ENCODE data around the gene CD8A.

CD8A gene

DNA sequence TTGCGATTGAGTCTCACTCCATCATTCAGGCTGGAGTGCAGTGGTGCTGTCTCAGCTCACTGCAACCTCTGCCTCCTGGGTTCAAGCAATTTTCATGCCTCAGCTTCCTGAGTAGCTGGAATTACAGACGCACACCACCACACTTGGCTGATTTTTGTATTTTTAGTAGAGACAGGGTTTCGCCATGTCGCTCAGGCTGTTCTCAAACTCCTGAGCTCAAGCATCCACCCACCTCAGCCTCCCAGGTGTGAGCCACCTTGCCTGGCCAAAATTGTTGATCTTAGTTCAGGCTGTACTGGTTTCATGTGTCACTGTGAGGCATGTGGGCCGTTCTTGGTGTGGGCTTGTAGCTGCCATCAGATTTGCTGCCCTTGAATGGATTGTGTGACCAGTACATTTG lies 18.1 kb downstream of the CD8A start:
- peaks cover 83% of the 10 kb centered on the region for H3K36me3 ChIP-seq (ENCODE audit: insufficient read depth, low read depth, low read length)
- H3K4me3 ChIP-seq (ENCODE audit: low read length) = no peak overlapping the region
- H3K27me3 ChIP-seq (ENCODE audit: insufficient read depth, low read length) = no peaks in the 10 kb centered on the region
- H3K27ac ChIP-seq (ENCODE audit: low read length) = no peak overlapping the region
- H3K9me3 ChIP-seq (ENCODE audit: insufficient read depth, low read depth, low read length) = no peaks in the 10 kb centered on the region
- no peak overlapping the region for H3K9ac ChIP-seq (ENCODE audit: low read depth, low read length)
- H3K4me1 ChIP-seq (ENCODE audit: insufficient read depth, low read length) = peaks cover 4% of the 10 kb centered on the region; the same call in 1 of the 2 replicates

- H3K27me3 ChIP-seq (ENCODE audit: insufficient read depth, low read length) = no peaks in the 10 kb centered on the region
- H3K4me1 ChIP-seq (ENCODE audit: insufficient read depth, low read length) = peaks cover 4% of the 10 kb centered on the region; the same call in 1 of the 2 replicates
- no peak overlapping the region for H3K27ac ChIP-seq (ENCODE audit: low read length)
- no peak overlapping the region for H3K4me3 ChIP-seq (ENCODE audit: low read length)
- H3K9ac ChIP-seq (ENCODE audit: low read depth, low read length) = no peak overlapping the region
- H3K36me3 ChIP-seq (ENCODE audit: insufficient read depth, low read depth, low read length) = peaks cover 88% of the 10 kb centered on the region
- no peaks in the 10 kb centered on the region for H3K9me3 ChIP-seq (ENCODE audit: insufficient read depth, low read depth, low read length)
Measured at GRCh38 chr2:86770816-86771301, 19.9 kb downstream of the CD8A start.

DNA sequence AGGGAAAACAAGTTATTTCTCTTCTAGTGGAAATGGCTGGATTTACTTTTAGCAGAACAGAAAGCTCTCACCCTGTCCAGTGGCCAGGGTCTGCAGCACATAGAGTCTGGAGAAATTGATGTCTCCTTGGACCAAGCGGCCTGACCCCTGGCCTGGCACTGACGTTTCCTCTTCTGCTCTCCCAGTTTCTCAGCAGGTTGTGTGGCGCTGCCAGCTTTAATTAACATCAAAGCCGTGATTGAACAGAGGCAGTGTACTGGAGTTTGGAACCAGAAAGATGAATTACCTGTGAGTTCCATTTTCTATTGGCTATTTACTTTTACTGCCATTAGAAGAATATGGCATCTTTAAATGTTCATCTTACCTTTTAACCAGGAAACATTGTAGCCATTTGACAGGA lies 20.9 kb downstream of the CD8A start:
- Histone ChIP-seq H3K9ac (ENCODE audit: low read depth, low read length) (no peak overlapping the region), H3K4me1 (ENCODE audit: insufficient read depth, low read length) (peaks cover 4% of the 10 kb centered on the region; the same call in 1 of the 2 replicates), H3K36me3 (ENCODE audit: insufficient read depth, low read depth, low read length) (peaks cover 86% of the 10 kb centered on the region), H3K9me3 (ENCODE audit: insufficient read depth, low read depth, low read length) (no peaks in the 10 kb centered on the region), H3K27ac (ENCODE audit: low read length) (no peak overlapping the region), H3K4me3 (ENCODE audit: low read length) (no peak overlapping the region), H3K27me3 (ENCODE audit: insufficient read depth, low read length) (no peaks in the 10 kb centered on the region)

GRCh38 chr2:86768189-86768949 lies 22.3 kb downstream of the CD8A start:
- no peaks in the 10 kb centered on the region for H3K27me3 ChIP-seq (ENCODE audit: insufficient read depth, low read length)
- peaks cover 72% of the 10 kb centered on the region for H3K36me3 ChIP-seq (ENCODE audit: insufficient read depth, low read depth, low read length)
- H3K27ac ChIP-seq (ENCODE audit: low read length) = no peak overlapping the region
- no peak overlapping the region for H3K9ac ChIP-seq (ENCODE audit: low read depth, low read length)
- H3K4me1 ChIP-seq (ENCODE audit: insufficient read depth, low read length) = no peaks in the 10 kb centered on the region
- H3K4me3 ChIP-seq (ENCODE audit: low read length) = no peak overlapping the region
- H3K9me3 ChIP-seq (ENCODE audit: insufficient read depth, low read depth, low read length) = no peaks in the 10 kb centered on the region

GRCh38 chr2:86765310-86765695 lies 25.4 kb downstream of the CD8A start:
- no peak overlapping the region for H3K27ac ChIP-seq (ENCODE audit: low read length)
- peaks cover 49% of the 10 kb centered on the region for H3K36me3 ChIP-seq (ENCODE audit: insufficient read depth, low read depth, low read length)
- H3K4me3 ChIP-seq (ENCODE audit: low read length) = no peak overlapping the region
- no peak overlapping the region for H3K9ac ChIP-seq (ENCODE audit: low read depth, low read length)
- no peaks in the 10 kb centered on the region for H3K9me3 ChIP-seq (ENCODE audit: insufficient read depth, low read depth, low read length)
- no peaks in the 10 kb centered on the region for H3K4me1 ChIP-seq (ENCODE audit: insufficient read depth, low read length)
- no peaks in the 10 kb centered on the region for H3K27me3 ChIP-seq (ENCODE audit: insufficient read depth, low read length)

GRCh38 chr2:86764661-86765309 lies 25.9 kb downstream of the CD8A start:
- no peaks in the 10 kb centered on the region for H3K9me3 ChIP-seq (ENCODE audit: insufficient read depth, low read depth, low read length)
- no peak overlapping the region for H3K4me3 ChIP-seq (ENCODE audit: low read length)
- H3K27me3 ChIP-seq (ENCODE audit: insufficient read depth, low read length) = no peaks in the 10 kb centered on the region
- peaks cover 46% of the 10 kb centered on the region for H3K36me3 ChIP-seq (ENCODE audit: insufficient read depth, low read depth, low read length)
- H3K9ac ChIP-seq (ENCODE audit: low read depth, low read length) = no peak overlapping the region
- no peak overlapping the region for H3K27ac ChIP-seq (ENCODE audit: low read length)
- H3K4me1 ChIP-seq (ENCODE audit: insufficient read depth, low read length) = no peaks in the 10 kb centered on the region

DNA sequence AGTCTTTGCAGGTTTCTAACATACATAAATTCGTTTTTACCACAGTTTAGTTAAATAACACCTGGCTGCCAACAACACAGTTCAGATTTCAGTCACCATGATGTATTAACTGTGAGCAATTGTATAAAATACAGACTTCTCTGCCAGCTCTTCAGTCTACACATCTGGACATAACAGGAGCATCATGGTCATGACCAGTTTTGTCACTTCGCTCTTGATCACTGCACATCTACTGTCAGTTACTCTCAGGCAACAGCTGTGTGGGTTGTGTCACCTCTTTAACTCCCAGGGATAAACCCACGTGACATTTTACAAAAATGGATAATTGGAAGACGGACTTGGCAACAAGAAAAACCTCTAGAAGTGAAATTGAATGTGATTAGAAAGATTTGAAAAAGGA lies 30.3 kb downstream of the CD8A start:
- Histone ChIP-seq H3K9me3 (ENCODE audit: insufficient read depth, low read depth, low read length) (no peaks in the 10 kb centered on the region), H3K36me3 (ENCODE audit: insufficient read depth, low read depth, low read length) (peaks cover 20% of the 10 kb centered on the region), H3K9ac (ENCODE audit: low read depth, low read length) (no peak overlapping the region), H3K27ac (ENCODE audit: low read length) (no peak overlapping the region), H3K4me1 (ENCODE audit: insufficient read depth, low read length) (no peaks in the 10 kb centered on the region), H3K27me3 (ENCODE audit: insufficient read depth, low read length) (no peaks in the 10 kb centered on the region), H3K4me3 (ENCODE audit: low read length) (no peak overlapping the region)

- H3K9me3 ChIP-seq (ENCODE audit: insufficient read depth, low read depth, low read length) = no peaks in the 10 kb centered on the region
- H3K4me1 ChIP-seq (ENCODE audit: insufficient read depth, low read length) = no peaks in the 10 kb centered on the region
- no peak overlapping the region for H3K27ac ChIP-seq (ENCODE audit: low read length)
- no peak overlapping the region for H3K9ac ChIP-seq (ENCODE audit: low read depth, low read length)
- H3K36me3 ChIP-seq (ENCODE audit: insufficient read depth, low read depth, low read length) = peaks cover 36% of the 10 kb centered on the region
- H3K27me3 ChIP-seq (ENCODE audit: insufficient read depth, low read length) = no peaks in the 10 kb centered on the region
- H3K4me3 ChIP-seq (ENCODE audit: low read length) = no peak overlapping the region
Measured at GRCh38 chr2:86758405-86758804, 32.3 kb downstream of the CD8A start.

- peaks cover 12% of the 10 kb centered on the region; the same call in 1 of the 2 replicates for H3K9me3 ChIP-seq (ENCODE audit: insufficient read depth, low read depth, low read length)
- H3K36me3 ChIP-seq (ENCODE audit: insufficient read depth, low read depth, low read length) = peaks cover 50% of the 10 kb centered on the region
- H3K4me1 ChIP-seq (ENCODE audit: insufficient read depth, low read length) = 0 out of 2 replicates have a peak, but pooled peaks cover 3% of the 10 kb centered on the region
- H3K27ac ChIP-seq (ENCODE audit: low read length) = no peak overlapping the region
- no peak overlapping the region for H3K9ac ChIP-seq (ENCODE audit: low read depth, low read length)
- H3K27me3 ChIP-seq (ENCODE audit: insufficient read depth, low read length) = no peaks in the 10 kb centered on the region
- no peak overlapping the region for H3K4me3 ChIP-seq (ENCODE audit: low read length)
Measured at GRCh38 chr2:86753606-86754005, 37.1 kb downstream of the CD8A start.

- Histone ChIP-seq H3K4me1 (ENCODE audit: insufficient read depth, low read length) (peaks cover 7% of the 10 kb centered on the region; the same call in 1 of the 2 replicates), H3K9ac (ENCODE audit: low read depth, low read length) (no peak overlapping the region), H3K27me3 (ENCODE audit: insufficient read depth, low read length) (no peaks in the 10 kb centered on the region), H3K4me3 (ENCODE audit: low read length) (no peak overlapping the region), H3K36me3 (ENCODE audit: insufficient read depth, low read depth, low read length) (peaks cover 50% of the 10 kb centered on the region), H3K9me3 (ENCODE audit: insufficient read depth, low read depth, low read length) (peaks cover 12% of the 10 kb centered on the region; the same call in 1 of the 2 replicates), H3K27ac (ENCODE audit: low read length) (no peak overlapping the region)
Measured at GRCh38 chr2:86752934-86753333, 37.8 kb downstream of the CD8A start.

GRCh38 chr2:86751778-86752177 lies 38.9 kb downstream of the CD8A start:
- Histone ChIP-seq H3K27ac (ENCODE audit: low read length) (no peak overlapping the region), H3K36me3 (ENCODE audit: insufficient read depth, low read depth, low read length) (peaks cover 53% of the 10 kb centered on the region), H3K9ac (ENCODE audit: low read depth, low read length) (no peak overlapping the region), H3K9me3 (ENCODE audit: insufficient read depth, low read depth, low read length) (peaks cover 12% of the 10 kb centered on the region; the same call in 1 of the 2 replicates), H3K27me3 (ENCODE audit: insufficient read depth, low read length) (no peaks in the 10 kb centered on the region), H3K4me3 (ENCODE audit: low read length) (no peak overlapping the region), H3K4me1 (ENCODE audit: insufficient read depth, low read length) (peaks cover 11% of the 10 kb centered on the region; the same call in 1 of the 2 replicates)
